H9 (cell line): Measurements from ENCODE around the gene FAM25A. TPM values are rescaled to one million over a fixed set of nuclear protein-coding genes. Genes with fewer than 3 reads are reported as not detected.
A peak's percentile ranks its signal among the peaks of the same experiment; 100 is the strongest.

ENCODE experiments used
- DNase-seq: peaks from one replicate; pipeline ENCODE4 v3.0.0-alpha.2; 2017
- H2AFZ ChIP-seq: one replicate; pipeline ENCODE4 v1.6.1; 2013; ENCODE audit warnings: mild to moderate bottlenecking, low read length, control low read depth, moderate library complexity
- H2AK5ac ChIP-seq: 2 replicates; pipeline ENCODE4 v1.6.1; 2013; ENCODE audit warnings: low read length, control low read depth, mixed read lengths; ENCODE audit not compliant: insufficient read length
- H2BK120ac ChIP-seq: one replicate; pipeline ENCODE4 v1.6.1; 2013; ENCODE audit warnings: low read depth, mild to moderate bottlenecking, low read length, control low read depth, inconsistent platforms; ENCODE audit not compliant: poor library complexity, severe bottlenecking
- H2BK12ac ChIP-seq: 2 replicates; pipeline ENCODE4 v1.6.1; 2013; ENCODE audit warnings: low read length, control low read depth, mixed read lengths, low read depth; ENCODE audit not compliant: insufficient read length
- H2BK15ac ChIP-seq: 2 replicates; pipeline ENCODE4 v1.6.1; 2013; ENCODE audit warnings: low read depth, low read length, control low read depth
- H2BK20ac ChIP-seq: one replicate; pipeline ENCODE4 v1.6.1; 2013; ENCODE audit warnings: low read depth, mild to moderate bottlenecking, low read length, control low read depth, inconsistent platforms; ENCODE audit not compliant: poor library complexity, severe bottlenecking
- H2BK5ac ChIP-seq: 2 replicates; pipeline ENCODE4 v1.6.1; 2013; ENCODE audit warnings: low read length, control low read depth, mixed read lengths; ENCODE audit not compliant: insufficient read length
- H3K14ac ChIP-seq: 2 replicates; pipeline ENCODE4 v1.6.1; 2013; ENCODE audit warnings: low read length, control low read depth; ENCODE audit not compliant: insufficient read depth
- H3K18ac ChIP-seq: 2 replicates; pipeline ENCODE4 v1.6.1; 2013; ENCODE audit warnings: low read depth, mild to moderate bottlenecking, mixed read lengths, low read length, control low read depth; ENCODE audit not compliant: insufficient read length
- H3K23ac ChIP-seq: 2 replicates; pipeline ENCODE4 v1.6.1; 2013; ENCODE audit warnings: low read length, control low read depth, mixed read lengths, low read depth; ENCODE audit not compliant: insufficient read length
- H3K23me2 ChIP-seq: 2 replicates; pipeline ENCODE4 v1.6.1; 2013; ENCODE audit warnings: low read depth, mild to moderate bottlenecking, mixed read lengths, low read length, control low read depth; ENCODE audit not compliant: insufficient read length, poor library complexity, severe bottlenecking
- H3K27ac ChIP-seq: 2 replicates; pipeline ENCODE4 v1.5.1; 2013; ENCODE audit warnings: low read length, control low read depth, mixed read lengths, low read depth; ENCODE audit not compliant: insufficient read length
- H3K27me3 ChIP-seq: 2 replicates; pipeline ENCODE4 v1.6.1; 2013; ENCODE audit warnings: low read length, control low read depth, inconsistent platforms; ENCODE audit not compliant: insufficient read depth
- H3K4ac ChIP-seq: 2 replicates; pipeline ENCODE4 v1.6.1; 2013; ENCODE audit warnings: low read depth, mild to moderate bottlenecking, control low read depth, inconsistent platforms, low read length, moderate library complexity
- H3K4me1 ChIP-seq: 2 replicates; pipeline ENCODE4 v1.6.1; 2013; ENCODE audit warnings: low read length, control low read depth, inconsistent platforms; ENCODE audit not compliant: insufficient read depth
- H3K4me2 ChIP-seq: 2 replicates; pipeline ENCODE4 v1.6.1; 2013; ENCODE audit warnings: low read length, control low read depth, mixed read lengths; ENCODE audit not compliant: insufficient read length, insufficient read depth
- H3K56ac ChIP-seq: 2 replicates; pipeline ENCODE4 v1.6.1; 2013; ENCODE audit warnings: low read depth, mild to moderate bottlenecking, mixed read lengths, low read length, control low read depth; ENCODE audit not compliant: insufficient read length
- H3K79me1 ChIP-seq: 2 replicates; pipeline ENCODE4 v1.6.1; 2013; ENCODE audit warnings: low read depth, mild to moderate bottlenecking, moderate library complexity, low read length, control low read depth, inconsistent platforms; ENCODE audit not compliant: insufficient read depth, poor library complexity, severe bottlenecking
- H3K79me2 ChIP-seq: 2 replicates; pipeline ENCODE4 v1.6.1; 2013; ENCODE audit warnings: low read length, control low read depth, inconsistent platforms; ENCODE audit not compliant: insufficient read depth
- H3K9ac ChIP-seq: 2 replicates; pipeline ENCODE4 v1.6.1; 2013; ENCODE audit warnings: low read length, control low read depth, mixed read lengths; ENCODE audit not compliant: insufficient read length; ENCODE audit errors: extremely low read depth
- H3K9me3 ChIP-seq: one replicate; pipeline ENCODE4 v1.6.1; 2013; ENCODE audit warnings: low read depth, low read length, inconsistent platforms; ENCODE audit not compliant: control insufficient read depth
- H3T11ph ChIP-seq: one replicate; pipeline ENCODE4 v1.6.1; 2013; ENCODE audit warnings: mild to moderate bottlenecking, low read length, control low read depth, inconsistent platforms
- H4K20me1 ChIP-seq: one replicate; pipeline ENCODE4 v1.6.1; 2013; ENCODE audit not compliant: control insufficient read depth, insufficient read length, insufficient read depth
- H4K5ac ChIP-seq: 2 replicates; pipeline ENCODE4 v1.6.1; 2013; ENCODE audit warnings: low read depth, mild to moderate bottlenecking, mixed read lengths, low read length, control low read depth; ENCODE audit not compliant: insufficient read length
- H4K8ac ChIP-seq: replicated peaks from 2 replicates; pipeline ENCODE4 v1.6.1; 2013; ENCODE audit warnings: low read length, control low read depth, mixed read lengths, low read depth; ENCODE audit not compliant: insufficient read length
- H4K91ac ChIP-seq: 2 replicates; pipeline ENCODE4 v1.6.1; 2013; ENCODE audit warnings: low read depth, mild to moderate bottlenecking, moderate library complexity, mixed read lengths, low read length, control low read depth; ENCODE audit not compliant: insufficient read length
- H3K27ac Mint-ChIP-seq, 3 experiments: 2 replicates in 2 of 3; 3 replicates in 1 of 3; pipeline ENCODE4 v1.8.0; 2020 to 2021; ENCODE audit warnings: mixed read lengths in 3 of 3, mild to moderate bottlenecking in 1 of 3, moderate library complexity in 1 of 3
- H3K27me3 Mint-ChIP-seq: 2 replicates; pipeline ENCODE4 v1.8.0; 2021; ENCODE audit warnings: low read depth, mild to moderate bottlenecking, moderate library complexity, mixed read lengths
- H3K36me3 Mint-ChIP-seq, 3 experiments: 2 replicates in 2 of 3; 3 replicates in 1 of 3; pipeline ENCODE4 v1.8.0; 2020 to 2021; ENCODE audit warnings: low read depth in 3 of 3, mixed read lengths in 3 of 3; ENCODE audit not compliant: insufficient read depth in 1 of 3
- H3K4me1 Mint-ChIP-seq, 2 experiments: 2 replicates each; pipeline ENCODE4 v1.8.0; 2020; ENCODE audit warnings: mixed read lengths in 2 of 2
- H3K4me3 Mint-ChIP-seq, 2 experiments: 2 replicates in 1 of 2; 3 replicates in 1 of 2; pipeline ENCODE4 v1.8.0; 2020 to 2021; ENCODE audit warnings: mild to moderate bottlenecking in 2 of 2, mixed read lengths in 2 of 2, moderate library complexity in 1 of 2
- H3K9me3 Mint-ChIP-seq, 2 experiments: 2 replicates in 1 of 2; 3 replicates in 1 of 2; pipeline ENCODE4 v1.8.0; 2020; ENCODE audit warnings: mild to moderate bottlenecking in 2 of 2, mixed read lengths in 2 of 2, moderate library complexity in 1 of 2
- CTCF ChIP-seq: fragments of 200-600 bp; sonication (generic); conservative IDR thresholded peaks from 3 replicates; pipeline ENCODE4 v1.8.0; 2021; ENCODE audit warnings: antibody characterized with exemption, mild to moderate bottlenecking
- WGBS: extraction: QIAGEN DNeasy Blood & Tissue Kit; methylation state at CpG from one replicate; pipeline ENCODE4 v1.1.7; 2013; ENCODE audit warnings: missing lambda C conversion rate, low lambda C conversion rate, mixed read lengths; ENCODE audit not compliant: insufficient read length; ENCODE audit errors: extremely low coverage; 5-methylcytosine and 5-hydroxymethylcytosine counted together
- total RNA-seq: library from RNA; stranded (reverse); gene quantifications from 2 replicates; pipeline ENCODE4 v1.2.1, GENCODE V29; 2021

FAM25A gene
- total RNA-seq, 1 experiment from 2014 or later = not detected

- Histone ChIP-seq H3K18ac (no peak overlapping the region), H4K8ac (no peak overlapping the region), H3K4me2 (peak overlapping the region; percentile 44), H3T11ph (no peak overlapping the region), H3K23ac (no peak overlapping the region), H3K79me1 (no peaks in the 10 kb centered on the region), H3K27me3 (peaks cover 10% of the 10 kb centered on the region; the same call in 1 of the 2 replicates), H2BK15ac (no peak overlapping the region), H3K27ac (no peak overlapping the region), H3K56ac (no peak overlapping the region), H2BK120ac (no peak overlapping the region), H2BK20ac (no peak overlapping the region), H2AK5ac (no peak overlapping the region), H4K91ac (no peak overlapping the region), H3K23me2 (peaks cover 15% of the 10 kb centered on the region), H3K4me1 (peaks cover 2% of the 10 kb centered on the region; the same call in 1 of the 2 replicates), H3K79me2 (no peaks in the 10 kb centered on the region), H3K9me3 (no peaks in the 10 kb centered on the region), H3K4ac (no peak overlapping the region), H4K20me1 (no peaks in the 10 kb centered on the region), H2AFZ (no peak overlapping the region), H3K14ac (peak overlapping the region; percentile 20; the same call in 1 of the 2 replicates), H3K9ac (peak overlapping the region; percentile 18), H4K5ac (no peak overlapping the region), H2BK12ac (no peak overlapping the region), H2BK5ac (no peak overlapping the region)
- no peak for DNase-seq
- Mint-ChIP-seq H3K4me3 (peak overlapping the region; percentile 67 to 75), H3K4me1 (peaks cover 29 to 45% of the 10 kb centered on the region in 2 experiments), H3K27me3 (peaks cover 31% of the 10 kb centered on the region), H3K27ac (no peak overlapping the region), H3K9me3 (peaks cover 0 to 4% of the 10 kb centered on the region in 2 experiments; a peak in 1 of 5 replicates), H3K36me3 (peaks cover 0 to 3% (median 0%) of the 10 kb centered on the region in 3 experiments; a peak in 1 of 7 replicates)
- no peak for TF ChIP-seq CTCF
- WGBS = no CpG with 5 or more reads among the region's 20 CpGs
Observed at GRCh38 chr10:86970982-86971231, 49.2 kb upstream of the FAM25A start.
